HuH-7 (cell line): ENCODE measurements around the gene RAD23A.

Source experiments
- DNase-seq: peaks from one replicate; pipeline ENCODE4 v3.0.0; 2011; ENCODE audit warnings: low spot score

Gene RAD23A

DNA sequence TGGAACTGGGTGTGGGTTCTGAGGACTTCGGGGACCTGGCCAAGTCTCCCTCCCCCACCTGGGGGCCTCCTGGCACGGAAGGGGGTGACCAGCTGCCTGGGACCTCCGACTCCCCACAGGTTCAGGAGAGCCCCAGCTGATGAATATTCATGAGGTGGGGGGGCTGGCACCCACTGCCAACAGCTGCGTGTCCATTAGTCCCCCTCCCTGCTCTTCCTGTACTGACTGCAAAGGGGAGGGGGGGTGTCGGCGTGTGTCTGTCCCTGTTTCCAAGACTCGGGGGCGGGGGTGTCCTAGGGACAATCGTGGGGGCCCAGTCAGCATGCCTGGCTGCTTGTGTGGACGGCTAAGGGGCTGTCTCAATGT, 39.0 kb downstream of the RAD23A start:
- DNase-seq, result no peak

DNA sequence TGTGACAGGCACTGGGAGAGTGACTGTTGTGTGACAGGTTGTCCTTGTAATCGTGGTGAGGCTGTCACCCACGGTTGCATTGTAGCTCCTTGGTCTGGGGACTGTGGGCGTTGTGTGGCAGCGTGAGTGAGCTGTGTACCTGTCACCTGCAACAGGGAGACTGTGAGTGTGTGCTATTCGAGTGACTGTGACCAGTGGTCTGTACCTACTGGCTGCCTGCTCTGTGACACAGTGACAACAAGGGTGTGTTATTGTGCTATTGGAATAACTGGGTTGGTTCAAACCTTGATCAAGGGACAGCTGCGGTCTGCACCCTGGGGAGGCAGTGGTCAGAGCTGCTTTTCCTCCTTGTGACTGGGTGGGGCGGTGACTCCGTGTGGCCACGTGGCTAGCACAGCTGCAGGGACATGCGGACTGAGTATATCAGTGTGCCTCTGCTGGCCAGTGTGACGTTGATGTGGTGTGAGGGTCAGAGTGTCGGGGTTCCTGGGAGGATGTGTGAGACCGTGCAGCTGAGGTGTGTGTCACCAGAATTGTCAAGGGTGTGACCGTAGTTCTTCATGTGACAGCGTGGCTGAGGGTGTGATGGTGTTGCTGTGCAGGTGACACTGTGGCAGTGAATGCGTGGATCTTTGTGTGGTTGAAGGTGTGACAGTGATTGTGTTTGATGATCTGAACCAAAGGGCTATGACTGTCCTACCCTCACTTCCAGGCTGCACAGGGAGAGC, 39.6 kb downstream of the RAD23A start:
- DNase-seq, result no peak

DNA sequence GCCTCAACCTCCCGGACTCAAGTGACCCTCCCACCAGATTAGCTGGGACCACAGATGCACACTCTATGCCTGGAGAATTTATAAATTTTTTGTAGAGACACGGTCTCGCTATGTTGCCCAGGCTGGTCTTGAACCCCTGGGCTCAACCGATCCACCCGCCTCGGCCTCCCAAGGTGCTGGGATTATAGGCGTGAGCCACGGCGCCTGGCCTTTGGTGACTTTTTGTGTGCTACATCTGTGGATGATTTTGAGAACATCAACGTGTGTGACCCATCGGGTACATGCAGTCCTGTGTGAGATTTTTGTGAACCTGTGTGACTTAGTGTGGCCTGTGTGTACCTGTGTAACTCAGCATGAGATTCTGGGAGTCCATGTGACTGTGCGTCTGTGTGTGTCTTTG, 41.1 kb downstream of the RAD23A start:
- no peak for DNase-seq

DNA sequence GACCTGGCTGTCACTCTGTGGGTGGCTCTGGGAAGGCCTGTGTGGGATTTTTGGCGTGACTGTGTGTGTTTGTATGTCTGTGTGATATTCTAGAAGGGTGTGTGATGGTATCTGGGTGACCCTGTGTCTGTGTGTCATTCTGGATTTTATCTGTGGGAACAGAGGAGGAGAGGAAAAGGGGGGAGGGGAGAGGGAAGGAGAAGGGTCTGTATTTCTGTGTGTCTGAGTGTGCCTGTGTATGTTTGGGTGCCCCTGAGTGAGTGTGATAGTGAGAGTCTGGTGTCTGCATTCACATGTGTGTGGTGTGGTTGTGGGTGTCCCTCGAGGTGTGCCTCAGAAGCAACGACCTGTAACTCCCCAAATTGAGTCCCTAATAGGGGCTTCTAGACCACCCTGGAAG, 41.5 kb downstream of the RAD23A start:
- DNase-seq, result no peak

DNA sequence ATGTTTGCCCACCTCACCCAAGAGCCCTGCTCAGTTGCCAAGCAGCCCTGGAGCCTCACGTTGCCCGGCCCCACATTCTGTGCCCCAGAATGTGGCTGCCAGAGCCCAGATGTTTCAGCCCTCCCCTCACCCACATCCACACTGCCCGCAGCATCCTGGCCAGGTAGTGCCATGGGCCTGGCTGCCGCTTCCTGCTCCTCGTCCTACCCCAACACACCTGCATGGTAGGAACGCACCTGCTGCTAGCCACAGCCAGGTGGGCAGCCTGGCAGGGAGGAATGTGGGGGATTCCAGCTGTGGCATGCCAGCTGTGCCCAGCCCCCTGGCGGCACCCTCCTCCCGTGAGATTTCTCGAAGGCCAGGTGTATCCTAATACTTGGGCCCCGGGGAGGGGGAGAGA, 42.1 kb downstream of the RAD23A start:
- DNase-seq, result no peak

DNA sequence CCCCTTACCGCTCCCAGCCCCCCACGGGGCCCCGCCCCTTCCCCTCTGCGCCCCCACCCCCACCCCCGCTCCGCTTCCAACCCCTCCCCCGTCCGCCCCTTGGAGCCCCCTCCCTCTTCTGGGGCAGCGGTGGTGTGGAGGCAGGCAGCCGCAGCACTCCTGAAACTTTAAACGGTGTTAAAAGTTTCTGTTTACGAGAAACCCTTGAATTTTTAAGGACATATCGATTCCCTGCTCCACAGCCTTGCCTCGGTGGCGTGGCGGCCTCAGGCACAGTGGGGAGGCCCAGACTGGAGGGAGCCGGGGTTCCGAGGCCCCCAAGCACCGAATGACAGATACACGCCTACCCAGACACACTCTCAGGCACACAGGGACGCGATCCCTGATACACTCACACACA, 44.8 kb downstream of the RAD23A start:
- DNase-seq, result no peak

DNA sequence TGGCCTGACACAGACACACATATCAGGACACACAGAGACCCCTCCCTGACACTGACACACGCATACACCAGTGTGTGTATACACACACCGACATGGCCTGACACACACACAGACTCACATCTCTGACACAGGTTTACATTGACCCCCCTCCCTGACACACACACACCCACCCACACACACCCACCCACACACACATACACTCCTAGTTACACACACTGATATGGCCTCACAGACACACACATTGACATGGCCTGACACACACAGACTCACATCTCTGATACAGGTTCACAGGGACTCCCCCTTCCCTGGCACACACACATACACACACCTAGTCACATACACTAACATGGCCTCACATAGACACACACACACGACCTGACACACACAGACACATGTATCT, 45.2 kb downstream of the RAD23A start:
- DNase-seq, result no peak

DNA sequence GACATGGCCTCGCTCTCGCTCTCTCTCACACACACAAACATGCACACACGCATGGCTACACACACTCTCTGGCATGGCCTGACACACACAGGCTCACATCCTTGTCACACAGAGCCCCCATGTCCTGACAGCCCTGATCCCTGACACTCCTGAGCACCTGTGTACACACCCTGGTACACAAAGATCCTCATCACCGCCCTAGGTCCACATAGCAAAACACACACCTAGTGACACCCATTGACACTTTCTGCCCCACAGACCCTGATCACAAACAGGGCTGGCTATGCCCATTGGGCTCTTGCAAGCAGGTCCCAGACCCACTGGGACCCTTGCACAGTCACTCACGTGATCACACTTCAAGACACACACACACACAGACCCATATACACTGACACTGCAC, 45.6 kb downstream of the RAD23A start:
- DNase-seq, result no peak

DNA sequence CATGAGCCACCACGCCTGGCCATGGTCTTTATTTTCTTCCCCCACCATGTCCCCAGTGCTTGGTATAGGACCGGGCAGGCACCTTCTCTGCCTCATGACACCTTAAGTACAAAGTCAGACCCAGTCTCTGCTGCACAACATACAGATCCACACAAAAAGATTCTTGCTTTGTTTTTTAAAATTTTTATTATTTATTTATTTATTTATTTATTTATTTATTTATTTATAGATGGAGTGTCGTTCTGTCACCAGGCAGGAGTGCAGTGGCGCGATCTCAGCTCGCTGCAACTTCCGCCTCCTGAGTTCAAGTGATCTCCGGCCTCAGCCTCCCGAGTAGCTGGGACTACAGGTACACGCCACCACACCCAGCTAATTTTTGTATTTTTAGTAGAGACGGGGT, 47.1 kb downstream of the RAD23A start:
- DNase-seq, result no peak

DNA sequence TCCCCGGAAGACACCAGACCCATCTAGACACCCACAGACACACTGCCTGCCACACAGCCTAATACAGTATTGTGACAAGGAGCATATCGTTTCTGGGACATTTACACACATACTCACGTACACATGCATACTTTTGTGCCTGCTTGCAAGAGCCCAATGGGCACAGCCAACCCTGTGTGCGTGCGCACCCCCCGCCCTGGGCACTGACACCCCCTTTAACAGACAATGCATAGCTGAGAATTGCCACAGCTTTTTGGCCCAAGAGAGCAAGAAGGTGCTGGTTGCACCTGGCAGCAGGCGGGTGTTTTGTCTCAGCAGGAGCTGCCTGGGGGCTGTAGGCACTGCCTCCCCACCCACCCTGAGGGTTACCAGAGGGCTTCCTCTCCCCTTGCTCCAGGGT, 47.9 kb downstream of the RAD23A start:
- DNase-seq, result no peak

DNA sequence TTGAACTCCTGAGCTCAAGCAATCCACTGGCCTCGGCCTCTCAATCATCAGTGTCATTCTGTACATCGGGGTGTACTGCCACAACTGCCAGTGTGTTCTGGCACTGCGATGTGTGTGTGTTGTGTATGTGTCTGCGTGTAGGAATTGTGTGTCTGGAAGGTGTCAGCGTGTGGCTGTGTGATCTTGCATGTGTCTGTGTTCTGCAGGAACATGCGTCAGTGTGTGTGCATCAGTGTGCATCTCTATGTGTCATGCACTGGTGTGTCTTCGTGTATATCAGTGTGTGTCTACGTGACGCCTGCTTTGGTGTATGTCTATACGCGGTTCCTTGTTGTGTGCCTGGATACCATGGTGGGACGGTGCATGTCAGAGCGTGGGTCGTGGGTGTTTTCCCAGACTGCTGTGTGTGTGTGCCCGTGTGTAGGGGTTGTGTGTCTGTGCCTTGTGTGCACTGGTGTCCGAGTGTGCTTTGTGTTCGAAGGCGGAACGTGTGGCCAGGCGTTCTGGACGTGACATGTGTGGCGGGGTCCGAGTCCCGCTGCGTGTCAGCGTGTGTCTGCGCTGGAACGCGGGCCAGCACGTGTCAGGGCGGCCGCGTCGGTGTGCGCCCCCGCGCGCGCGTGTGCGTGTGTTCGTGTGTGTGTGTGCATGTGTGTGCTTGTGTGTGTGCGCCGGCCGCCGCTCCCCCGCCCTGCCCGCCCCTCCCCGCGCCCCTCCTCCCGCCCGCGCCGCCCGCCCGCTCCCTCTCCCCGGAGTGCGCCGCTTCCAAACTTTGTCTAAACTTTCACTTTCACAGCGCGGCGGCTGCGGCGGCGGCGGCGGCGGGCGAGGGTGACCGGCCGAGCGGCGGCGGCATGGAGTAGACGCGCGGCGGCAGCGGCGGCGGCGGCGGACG, 49.3 kb downstream of the RAD23A start, which contains the start of gene NFIX:
Gene NFIX, plus strand, starts transcription at position 775 of the 895 bp plus-strand sequence. CDS start 363 bp downstream, outside the sequence.
- peak; percentile 54 for DNase-seq

DNA sequence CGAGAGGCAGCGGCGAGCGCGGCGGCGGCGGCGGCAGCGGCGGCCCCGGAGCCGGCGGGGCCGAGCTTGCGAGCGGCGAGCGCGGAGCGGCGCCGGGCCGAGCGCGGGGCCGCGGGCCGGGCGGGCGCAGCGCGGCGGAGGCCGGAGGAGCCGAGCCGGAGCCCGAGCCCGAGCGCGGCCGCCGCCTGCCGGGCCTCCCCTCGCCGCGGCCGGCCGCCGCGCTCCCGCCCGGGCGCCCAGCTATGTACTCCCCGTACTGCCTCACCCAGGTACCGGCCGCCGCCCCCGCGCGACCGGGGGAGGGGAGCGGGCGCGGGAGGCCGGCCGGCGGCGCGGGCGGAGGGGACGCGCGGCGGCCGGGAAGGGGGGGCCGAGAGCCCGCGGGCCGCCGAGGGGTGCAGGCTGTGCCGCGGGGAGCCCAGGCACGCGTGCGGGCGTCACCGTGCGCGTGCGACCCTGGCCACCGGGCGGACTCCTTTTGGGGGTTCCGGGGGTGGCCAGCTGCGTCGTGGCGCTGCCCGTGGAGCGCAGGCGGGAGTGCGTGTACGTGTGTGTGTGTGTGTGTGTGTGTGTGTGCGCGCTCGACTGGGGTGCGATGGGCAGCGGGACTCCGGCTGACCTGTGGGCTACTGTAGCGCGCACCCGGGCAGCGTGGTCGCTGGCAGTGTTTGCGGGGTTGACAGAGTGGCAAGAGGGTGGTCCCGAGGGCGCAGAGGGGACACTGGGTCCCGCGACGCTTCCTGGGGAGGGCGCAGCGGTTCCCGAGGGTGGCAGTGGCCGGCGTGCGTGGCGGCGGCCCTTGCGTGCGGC, 50.1 kb downstream of the RAD23A start:
- DNase-seq, result peak; percentile 52

DNA sequence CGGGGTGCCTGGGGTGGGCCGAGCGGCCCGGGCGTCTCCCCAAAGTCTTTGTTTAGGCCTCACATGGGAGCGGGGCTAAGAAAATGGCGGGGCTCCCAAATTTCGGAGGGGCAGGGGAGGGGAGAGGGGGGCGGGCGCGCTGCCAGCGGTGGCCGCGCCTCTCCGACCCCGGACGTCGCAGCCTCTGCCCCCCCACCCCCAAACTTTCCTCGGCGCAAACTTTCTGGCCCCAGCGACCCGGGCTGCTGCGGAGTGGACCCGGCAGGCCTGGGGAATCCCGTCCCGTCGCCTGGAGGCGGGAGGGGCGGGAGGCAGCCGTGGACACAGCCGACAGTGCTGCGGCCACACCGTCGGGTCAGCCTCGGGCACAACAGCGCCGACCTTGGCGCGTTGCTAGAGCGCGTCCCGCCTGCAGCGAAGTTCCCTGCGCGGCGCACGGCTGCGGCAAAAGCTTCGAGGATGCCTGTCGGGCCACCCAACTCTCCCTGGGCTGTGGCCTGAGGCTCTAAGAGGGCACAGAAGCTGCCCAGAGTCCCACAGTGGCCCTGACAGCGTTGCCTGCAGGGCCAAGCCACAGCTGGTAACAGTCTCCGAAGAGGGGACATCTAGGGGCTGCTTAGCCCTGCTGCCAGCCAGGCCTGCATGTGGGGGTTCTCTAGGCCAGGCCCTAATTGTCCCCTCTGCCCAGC, 50.9 kb downstream of the RAD23A start:
- DNase-seq, result peak; percentile 73

DNA sequence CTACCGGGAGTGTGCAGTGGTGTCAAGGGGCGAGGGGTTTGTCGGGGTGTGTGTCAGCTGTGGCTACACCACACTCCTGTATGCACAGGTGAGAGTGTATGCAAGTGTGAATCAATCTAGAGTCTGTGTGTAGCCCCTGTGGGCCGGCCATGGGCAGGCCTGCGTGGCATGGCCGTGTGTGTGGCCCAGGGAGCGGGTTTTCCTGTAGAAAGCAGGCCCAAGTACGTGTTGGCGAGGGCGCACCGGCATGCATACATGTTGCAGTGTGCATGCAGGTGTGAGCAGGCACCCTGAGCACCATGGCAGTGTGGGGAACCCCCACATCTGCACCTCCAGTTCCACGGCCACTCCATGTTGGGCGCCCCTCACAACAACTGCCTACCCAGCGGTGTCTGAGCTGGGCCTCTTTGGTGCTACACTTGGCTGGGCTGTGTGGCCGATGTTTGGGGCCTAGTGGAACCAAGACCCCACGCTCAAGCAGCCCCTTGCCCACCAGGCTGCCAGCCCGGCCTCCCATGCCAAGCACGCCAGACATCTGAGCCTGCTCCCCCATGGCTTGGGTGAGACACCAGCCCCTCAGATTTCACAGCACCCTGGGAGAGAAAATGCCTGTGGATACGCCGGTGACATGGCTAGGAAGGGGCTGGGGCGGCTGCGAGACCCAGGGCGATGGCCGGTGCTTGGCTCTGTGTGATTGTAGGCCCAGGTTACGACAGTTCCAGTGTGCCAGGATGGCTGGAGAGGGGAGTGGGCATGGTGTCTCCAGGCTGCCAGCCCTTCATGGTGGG, 51.7 kb downstream of the RAD23A start:
- no peak for DNase-seq

DNA sequence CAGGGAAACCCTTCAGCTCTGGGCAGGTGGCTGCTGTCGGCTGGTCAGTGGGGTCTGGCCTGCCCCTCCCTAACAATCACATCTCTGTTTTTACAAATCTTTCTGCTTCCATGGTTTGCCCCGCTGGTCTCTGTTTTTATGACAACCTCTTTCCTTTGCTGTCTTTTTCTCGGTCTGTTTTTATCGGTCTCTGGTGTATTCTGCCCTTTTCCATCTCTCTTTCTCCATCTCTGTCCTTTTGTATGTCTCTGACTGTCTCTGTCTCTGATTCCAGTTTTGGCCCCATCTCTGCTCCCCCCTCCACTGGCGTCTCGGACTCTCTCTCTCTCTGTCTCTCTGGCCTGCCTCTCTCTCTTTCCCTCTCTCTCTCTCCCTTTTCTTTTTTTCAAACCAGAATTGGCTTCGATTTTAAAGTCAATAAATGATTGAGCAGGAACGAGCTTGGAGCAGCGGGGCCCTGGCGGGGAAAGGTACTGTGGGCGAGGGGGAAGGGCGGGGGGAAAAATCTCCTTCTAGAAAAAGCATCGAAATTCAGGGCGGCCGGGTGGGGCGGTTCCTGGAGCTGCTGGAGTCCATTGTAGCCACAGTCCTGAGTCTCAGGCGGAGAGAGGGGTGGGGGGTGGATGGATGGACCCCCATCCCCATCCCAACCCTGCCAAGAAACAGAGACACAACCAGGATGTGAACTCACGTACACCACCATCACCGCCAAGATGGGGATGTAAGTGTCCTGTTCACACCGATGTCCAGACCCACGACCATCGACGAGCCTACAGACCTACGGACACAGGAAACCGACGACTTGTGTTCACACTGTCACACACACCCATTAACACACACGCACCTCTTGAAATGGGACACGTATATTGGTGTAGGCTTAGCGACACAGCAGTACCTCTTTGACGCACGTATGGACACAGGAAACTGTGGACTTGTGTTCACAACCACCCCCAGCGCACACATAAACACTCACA, 52.6 kb downstream of the RAD23A start:
- DNase-seq, result no peak

DNA sequence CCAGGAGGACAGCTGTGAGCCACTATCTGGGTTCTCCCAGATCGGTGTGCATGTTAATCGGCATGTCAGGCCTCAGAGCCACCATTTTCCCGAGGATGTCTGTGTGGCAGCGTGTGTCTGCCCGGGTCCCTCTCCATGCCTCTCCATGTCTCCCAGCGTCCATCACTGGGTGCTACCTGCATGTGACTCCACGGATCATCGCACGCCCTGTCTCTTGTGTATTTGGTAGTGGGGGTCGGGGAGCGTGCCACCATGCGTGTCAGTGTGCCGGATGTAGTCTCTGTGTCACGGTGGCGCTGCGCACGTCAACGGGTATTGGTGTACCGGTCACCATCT, 55.5 kb downstream of the RAD23A start:
- no peak for DNase-seq

DNA sequence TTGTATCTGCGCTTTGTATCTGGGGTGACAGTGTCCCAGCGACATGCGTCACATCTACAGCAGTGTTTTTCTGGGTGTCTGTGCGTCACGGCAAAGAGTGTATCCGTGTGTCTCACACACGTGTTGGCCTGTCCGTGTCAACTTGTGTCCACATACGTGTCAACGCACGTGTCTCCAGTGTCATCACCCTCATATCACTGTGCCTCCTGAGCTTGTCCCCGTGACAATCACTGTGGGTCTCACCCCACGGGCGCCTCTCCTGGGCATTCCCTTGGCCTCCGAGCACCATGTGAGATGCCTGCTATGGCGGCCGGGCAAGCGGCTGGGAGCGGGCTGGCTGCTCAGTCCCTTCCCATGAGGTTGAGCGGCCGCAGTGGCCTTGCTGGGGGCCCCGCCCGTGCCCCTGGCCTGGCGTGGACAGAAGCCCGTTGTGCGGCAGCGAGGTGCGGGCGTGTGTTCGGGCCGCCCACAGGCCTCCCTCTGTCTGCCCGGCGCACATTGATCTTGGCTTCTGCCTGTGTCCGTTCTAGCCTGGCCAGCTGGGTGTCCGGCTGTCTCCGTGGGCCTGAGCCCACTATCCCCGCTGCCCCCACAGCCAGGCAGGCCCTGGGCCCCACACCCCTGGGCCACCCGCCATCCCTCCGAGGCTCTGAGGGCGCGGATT, 56.0 kb downstream of the RAD23A start:
- no peak for DNase-seq

DNA sequence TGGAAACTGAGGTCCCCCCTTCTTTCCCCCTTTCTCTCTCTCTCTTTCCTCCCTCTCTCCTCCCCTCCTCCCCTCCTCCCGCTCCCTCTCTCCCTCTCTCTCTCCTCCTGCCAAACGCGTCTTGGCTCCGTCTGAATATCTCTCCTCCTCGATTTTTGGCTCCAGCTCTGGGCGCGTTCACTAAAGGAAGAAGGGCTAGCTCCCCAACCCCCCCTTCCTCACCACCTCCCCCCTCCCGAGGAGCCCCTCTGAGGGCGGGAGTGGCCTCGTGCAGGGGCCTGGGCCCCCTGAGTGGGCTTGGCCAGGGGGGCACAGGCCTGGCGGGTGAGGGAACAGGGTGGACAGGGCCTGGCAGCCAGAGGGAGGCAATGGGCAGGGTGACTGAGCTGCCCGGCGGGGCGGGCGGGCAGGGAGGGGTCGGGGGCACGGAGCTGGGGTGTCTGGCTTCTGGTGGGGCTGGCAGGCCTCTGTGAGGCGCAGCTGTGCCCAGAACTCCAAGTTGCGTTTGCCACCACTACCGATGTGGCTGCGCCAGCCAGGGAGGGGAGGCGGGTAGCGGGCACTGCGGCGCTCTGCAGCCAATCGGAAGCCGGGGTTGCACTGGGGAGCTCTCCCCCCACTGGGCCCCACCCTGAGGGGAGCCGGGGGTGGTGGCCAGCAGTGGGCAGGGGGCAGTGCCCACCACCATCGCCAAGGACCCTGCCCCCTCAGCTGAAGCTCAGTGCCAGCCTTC, 56.7 kb downstream of the RAD23A start:
- no peak for DNase-seq

DNA sequence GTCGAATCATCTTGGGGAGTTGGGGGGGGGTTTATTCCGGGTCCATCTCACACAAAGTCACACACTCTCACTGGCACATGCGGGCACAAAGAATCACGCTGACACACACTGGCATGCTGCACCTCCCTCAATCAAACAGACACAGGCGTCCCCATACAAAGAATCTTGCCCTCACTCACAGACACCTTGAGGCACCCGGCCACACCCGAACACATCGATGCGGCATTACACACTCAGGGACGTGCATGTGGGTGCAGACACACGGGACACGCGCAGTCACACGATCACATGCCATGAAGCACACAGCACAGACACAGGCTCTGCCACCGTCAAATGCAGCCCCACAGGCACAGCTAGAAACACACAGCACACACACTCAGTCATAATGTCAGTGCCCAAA, 57.4 kb downstream of the RAD23A start:
- no peak for DNase-seq
